Lower leg skin (tissue), 4 donors: ENCODE results near the gene FXYD5. TPM values are rescaled to one million over a fixed set of nuclear protein-coding genes. Genes with fewer than 3 reads are reported as not detected.

Experiments used
- DNase-seq, 2 donors: peaks; one replicate each; pipeline ENCODE4 v3.0.0-alpha.2; 2019; ENCODE audit warnings: low spot score in 2 of 2
- H3K4me3 ChIP-seq: fragments of 200-600 bp; sonication (generic); 2 replicates; pipeline ENCODE4 v1.5.1; 2017; ENCODE audit warnings: mild to moderate bottlenecking, low read depth; ENCODE audit not compliant: poor library complexity, severe bottlenecking
- CTCF ChIP-seq, 3 donors: fragments of 450-650 bp; IDR thresholded peaks; one replicate each; pipeline ENCODE4 v1.5.1; 2016; ENCODE audit warnings: antibody characterized with exemption in 3 of 3, mild to moderate bottlenecking in 3 of 3, moderate library complexity in 2 of 3
- POLR2A ChIP-seq, 2 donors: fragments of 450-650 bp; IDR thresholded peaks; one replicate each; pipeline ENCODE4 v1.6.1; 2016 to 2017; ENCODE audit warnings: antibody characterized with exemption in 2 of 2, mild to moderate bottlenecking in 1 of 2, moderate library complexity in 1 of 2
- WGBS, 2 donors: methylation state at CpG; one replicate each; pipeline ENCODE4 v1.1.5; 2018; 5-methylcytosine and 5-hydroxymethylcytosine counted together
- intact Hi-C: fragments of 100-400 bp; cut with DNase I; formaldehyde crosslinking; loops from one replicate; pipeline ENCODE4 v1.15.0; 2023; ENCODE audit warnings: low total_unique reads
- total RNA-seq, 4 donors: library from RNA; depleted of rRNA; stranded (reverse); fragments of >200 nt; gene quantifications; one replicate each; pipeline ENCODE4 v1.1.0, GENCODE V29; 2016

The FXYD5 gene
- total RNA-seq, 4 donors from 2014 or later: 41.4 to 59.8 (median 57.7) TPM

- no peak for TF ChIP-seq POLR2A (IDR thresholded peaks at IDR 0.05)
- no peak for TF ChIP-seq CTCF (IDR thresholded peaks at IDR 0.05)
- H3K4me3 ChIP-seq: no peak overlapping the region
- WGBS, 2 donors: 62 to 65% methylated on average over 23 to 26 of the region's 31 CpGs
- no peak for DNase-seq
- intact Hi-C loops: loop anchor here (5.0 kb wide), 1 partner anchor 64 kb away; no protein-coding TSS in a partner anchor
Measured at GRCh38 chr19:35130761-35131720, 23.5 kb upstream of the FXYD5 start.

DNA sequence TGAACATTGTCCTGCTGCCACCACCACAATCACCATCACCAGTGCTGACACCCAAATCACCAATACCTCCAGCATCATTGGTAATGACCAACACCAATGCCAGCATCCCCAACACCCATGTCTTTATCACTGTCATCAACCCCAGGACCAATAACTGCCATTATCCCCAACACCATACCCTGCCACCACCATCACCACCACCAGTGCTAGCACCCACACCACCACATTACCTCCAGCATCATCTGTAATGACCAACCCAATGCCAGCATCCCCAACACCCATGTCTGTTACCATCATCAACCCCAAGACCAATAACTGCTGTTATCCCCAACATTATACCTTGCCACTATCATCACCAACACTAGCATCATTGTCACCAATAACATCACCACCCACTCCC, 22.3 kb upstream of the FXYD5 start:
- no peak for DNase-seq
- intact Hi-C loops: loop anchor here (5.0 kb wide), 1 partner anchor 65 kb away; no protein-coding TSS in a partner anchor
- TF ChIP-seq CTCF (IDR thresholded peaks at IDR 0.05): no peak
- TF ChIP-seq POLR2A (IDR thresholded peaks at IDR 0.05): no peak
- no peak overlapping the region for H3K4me3 ChIP-seq

- no peak for TF ChIP-seq POLR2A (IDR thresholded peaks at IDR 0.05)
- no peak for TF ChIP-seq CTCF (IDR thresholded peaks at IDR 0.05)
- WGBS, 2 donors: 65 to 84% methylated on average over 5 to 7 of the region's 11 CpGs
- intact Hi-C loops: loop anchor here (5.0 kb wide), 1 partner anchor 67 kb away; no protein-coding TSS in a partner anchor
- peak overlapping the region; percentile 8 for H3K4me3 ChIP-seq
- peak in 1 of 2 donors; percentile 86 for DNase-seq
Measured at GRCh38 chr19:35133826-35134225, 20.7 kb upstream of the FXYD5 start.

DNA sequence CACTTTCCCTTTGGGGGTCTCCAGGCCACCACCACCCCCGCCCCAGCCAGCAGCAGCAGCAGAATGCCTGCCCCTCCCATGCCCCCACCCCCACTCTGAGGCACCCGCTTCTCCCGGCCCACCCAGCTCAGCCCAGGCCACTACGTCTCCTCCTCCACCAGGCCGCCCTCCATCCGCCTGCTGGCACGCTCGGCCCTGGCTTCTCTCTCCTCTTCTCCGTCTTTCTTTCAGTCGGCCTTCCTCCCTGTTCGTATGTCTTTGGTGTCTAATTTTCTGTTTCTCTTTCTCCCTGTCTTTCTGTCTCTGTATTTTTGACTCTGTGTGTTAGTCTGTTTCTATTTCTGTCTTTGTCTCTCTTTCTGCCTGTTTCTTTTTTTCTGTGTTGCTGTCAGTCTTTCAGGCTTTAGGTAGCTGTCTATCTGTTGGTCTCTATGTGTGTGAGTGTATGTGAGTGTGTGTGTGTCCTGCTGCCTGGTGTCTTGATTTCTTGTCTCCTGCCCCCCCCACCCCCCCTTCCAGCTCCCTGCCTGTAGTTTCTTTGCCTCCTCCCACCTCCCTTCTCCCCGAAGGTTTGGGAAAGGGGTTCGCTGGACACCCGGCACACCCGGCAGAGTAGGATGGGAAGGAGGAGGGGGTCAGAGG, 19.8 kb upstream of the FXYD5 start, which contains the start of gene LGI4:
TSS of gene LGI4 (minus strand) at position 459 of the 642 bp plus-strand sequence. CDS start at position 80, 379 bp downstream.
- intact Hi-C loops: loop anchor here (5.0 kb wide), 1 partner anchor 67 kb away; no protein-coding TSS in a partner anchor
- peak in 1 of 2 donors; percentile 85 for DNase-seq
- no peak for TF ChIP-seq CTCF (IDR thresholded peaks at IDR 0.05)
- no peak for TF ChIP-seq POLR2A (IDR thresholded peaks at IDR 0.05)
- 61 to 64% methylated on average over 13 to 15 of the region's 15 CpGs for WGBS, 2 donors
- H3K4me3 ChIP-seq: peak within 1 kb of the TSS; percentile 8

DNA sequence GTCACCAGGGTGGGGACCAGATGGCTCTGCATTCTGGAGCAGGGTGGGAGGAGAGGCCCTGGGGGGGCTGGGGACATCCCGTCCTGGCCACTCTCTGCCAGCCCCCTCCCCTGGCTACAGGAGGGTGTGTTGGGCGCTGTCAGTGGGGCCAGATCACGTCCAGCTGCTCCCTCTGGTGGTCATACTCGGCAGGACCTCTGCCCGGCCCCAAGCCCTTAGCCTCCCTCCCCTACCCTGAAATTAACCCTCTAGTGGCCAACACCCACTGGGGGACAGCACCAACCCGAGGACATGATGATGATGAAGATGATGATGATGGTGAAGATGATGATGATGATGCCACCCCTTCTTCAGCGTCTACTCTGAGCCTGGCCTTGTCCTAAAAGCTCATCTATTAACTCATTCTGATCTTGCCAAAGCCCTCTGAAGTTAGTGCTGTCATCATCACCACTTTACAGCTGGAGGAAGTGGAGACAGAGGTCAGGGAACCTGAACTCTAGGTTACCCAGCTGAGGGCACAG, 19.1 kb upstream of the FXYD5 start:
- intact Hi-C loops: no loop called here
- H3K4me3 ChIP-seq: no peak overlapping the region
- peak in 1 of 2 donors; percentile 96 for DNase-seq
- peak in 1 of 3 donors; percentile 90 for TF ChIP-seq CTCF (IDR thresholded peaks at IDR 0.05)
- no peak for TF ChIP-seq POLR2A (IDR thresholded peaks at IDR 0.05)
- 2 to 11% methylated on average over 5 to 6 of the region's 7 CpGs for WGBS, 2 donors
